ENCODE results near the gene HOXA6.

Gene HOXA6

DNA sequence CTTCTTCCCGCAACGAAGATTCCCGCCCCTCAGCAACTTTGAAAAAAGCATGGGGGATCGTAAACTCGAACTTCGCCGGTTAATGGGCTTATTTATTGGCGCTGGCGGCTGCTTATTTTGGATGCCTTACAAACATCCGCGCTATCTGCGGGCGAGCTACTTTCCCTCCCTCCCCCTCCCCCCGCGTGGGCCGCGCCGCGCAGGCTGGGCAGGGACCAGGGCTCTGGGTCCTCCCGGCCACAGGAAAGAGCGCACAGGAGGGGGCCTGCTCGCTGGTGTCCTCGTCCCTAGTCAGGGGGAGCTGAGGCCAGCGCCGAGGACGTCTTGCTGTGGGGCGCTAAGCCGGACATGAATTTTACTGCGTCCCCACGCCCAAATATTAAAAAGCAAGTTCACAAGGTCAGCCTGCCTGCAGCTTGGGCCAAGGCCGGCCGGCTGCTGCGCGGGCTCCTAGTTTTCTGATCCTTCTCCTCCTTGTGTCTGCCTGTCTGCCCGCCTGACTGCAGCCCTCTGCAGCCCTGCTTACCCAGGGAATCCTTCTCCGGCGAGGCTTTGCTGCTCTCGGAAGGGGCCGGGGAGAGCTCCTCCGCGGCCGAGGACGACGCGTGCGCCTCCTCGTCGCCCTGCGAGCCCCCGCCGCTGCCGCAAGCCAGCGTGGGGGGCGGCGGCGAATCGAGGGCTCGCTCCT, 25.4 kb upstream of the HOXA6 start:
- DNase-seq = peak; percentile 76

DNA sequence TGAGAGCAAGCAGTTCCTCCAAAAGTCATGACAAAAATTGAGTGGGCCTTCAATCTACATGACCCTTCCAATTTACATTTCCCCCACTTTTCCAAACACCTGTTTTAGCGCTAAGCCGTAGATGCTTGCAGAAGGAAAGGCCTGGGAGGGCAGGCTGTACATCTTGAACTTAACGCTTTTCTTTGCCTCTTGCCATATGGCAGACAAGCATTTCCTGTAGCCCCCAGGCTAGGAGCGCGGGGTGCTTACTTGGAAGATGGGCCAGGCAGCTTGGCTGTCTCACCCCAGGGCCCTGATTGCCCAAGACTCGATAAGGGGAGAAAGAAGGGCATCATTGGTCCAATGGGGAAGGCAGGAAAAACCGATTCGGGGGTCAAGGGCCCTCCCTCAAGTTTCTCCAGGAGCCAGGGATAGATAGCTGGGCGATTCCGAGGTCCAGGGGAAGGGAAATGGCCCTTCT, 24.8 kb upstream of the HOXA6 start:
- DNase-seq = no peak

DNA sequence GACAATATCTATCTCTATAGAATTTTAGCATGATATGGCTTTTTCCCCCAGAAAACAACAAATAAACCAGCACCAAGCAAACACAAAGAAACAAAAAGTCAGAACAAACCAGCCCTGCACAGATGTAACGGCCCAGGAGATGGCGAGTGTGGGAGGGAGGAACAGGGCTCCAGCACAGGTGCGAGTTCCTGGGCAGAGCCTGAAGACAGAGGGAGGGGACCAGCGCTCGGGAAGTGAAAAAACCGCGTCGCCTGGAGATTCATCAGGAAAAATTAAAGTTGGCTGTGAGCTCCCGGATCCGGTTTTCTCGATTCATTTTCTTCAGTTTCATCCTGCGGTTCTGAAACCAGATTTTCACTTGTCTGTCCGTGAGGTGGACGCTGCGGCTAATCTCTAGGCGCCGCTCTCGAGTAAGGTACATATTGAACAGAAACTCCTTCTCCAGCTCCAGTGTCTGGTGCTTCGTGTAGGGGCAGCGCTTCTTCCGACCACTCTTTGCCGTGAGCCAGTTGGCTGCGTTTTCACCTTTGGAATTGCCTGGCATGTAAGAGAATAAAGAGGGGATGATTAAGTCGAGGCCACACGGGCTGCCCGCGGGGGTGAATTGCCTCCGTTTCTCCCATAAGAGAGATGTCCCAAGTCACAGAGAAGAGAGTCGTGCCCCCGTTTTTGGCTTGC, 24.2 kb upstream of the HOXA6 start:
- no peak for DNase-seq

DNA sequence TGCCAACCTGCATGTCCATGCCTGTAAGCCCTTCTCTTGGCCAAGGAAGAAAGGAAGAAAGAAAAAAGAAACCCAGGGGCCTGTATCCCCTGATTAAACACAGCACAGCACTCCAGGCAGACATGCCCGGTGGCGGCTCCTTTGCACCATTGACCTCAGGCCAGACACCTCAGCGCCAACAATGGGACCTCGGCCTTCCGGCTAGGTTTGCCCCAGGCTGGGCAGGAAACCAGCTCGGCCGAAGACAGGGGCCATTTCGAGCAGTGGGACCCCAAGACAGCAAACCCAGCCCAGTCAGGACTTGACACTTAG, 23.7 kb upstream of the HOXA6 start:
- DNase-seq = no peak

DNA sequence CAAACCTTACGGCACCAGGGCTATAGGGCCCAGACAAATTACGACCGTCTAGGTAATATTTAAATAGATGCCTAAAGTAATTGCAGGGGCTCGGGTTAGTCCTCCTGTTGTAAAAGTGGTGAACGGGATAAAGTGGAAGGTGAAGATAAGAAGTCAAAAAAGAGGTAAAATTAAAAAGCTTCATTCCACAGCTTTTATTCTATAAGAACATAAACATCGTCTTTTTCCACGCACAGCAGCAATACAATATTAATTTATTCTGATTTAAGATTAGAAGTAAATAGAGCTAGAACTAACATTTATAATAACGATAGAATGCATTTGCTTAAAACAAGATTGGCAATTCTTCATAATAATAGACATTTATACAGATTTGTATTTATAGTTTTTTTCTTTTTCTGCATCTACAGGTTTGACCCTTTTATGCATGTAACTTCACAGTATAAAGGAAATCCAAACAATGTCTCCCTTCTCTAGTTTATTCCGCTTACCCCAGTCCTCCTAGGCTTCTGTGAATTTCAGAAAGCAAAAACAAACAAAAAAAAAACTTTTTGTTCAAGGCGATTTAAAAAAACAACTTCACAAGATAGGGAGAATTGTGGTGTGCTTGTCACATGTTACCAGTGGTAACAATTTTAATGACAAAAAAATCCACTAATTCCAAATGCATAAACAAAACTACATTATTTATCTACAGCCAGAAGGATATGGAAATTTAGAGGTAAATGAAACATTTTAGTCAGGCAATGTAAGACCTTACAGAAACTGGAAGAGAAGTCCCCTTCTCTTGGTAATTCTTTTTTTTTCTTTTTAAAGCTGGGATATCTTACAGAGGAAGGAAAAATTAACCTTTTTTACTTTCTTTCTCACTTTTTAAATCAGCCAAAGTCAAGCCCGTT, 23.1 kb upstream of the HOXA6 start:
- DNase-seq = no peak

DNA sequence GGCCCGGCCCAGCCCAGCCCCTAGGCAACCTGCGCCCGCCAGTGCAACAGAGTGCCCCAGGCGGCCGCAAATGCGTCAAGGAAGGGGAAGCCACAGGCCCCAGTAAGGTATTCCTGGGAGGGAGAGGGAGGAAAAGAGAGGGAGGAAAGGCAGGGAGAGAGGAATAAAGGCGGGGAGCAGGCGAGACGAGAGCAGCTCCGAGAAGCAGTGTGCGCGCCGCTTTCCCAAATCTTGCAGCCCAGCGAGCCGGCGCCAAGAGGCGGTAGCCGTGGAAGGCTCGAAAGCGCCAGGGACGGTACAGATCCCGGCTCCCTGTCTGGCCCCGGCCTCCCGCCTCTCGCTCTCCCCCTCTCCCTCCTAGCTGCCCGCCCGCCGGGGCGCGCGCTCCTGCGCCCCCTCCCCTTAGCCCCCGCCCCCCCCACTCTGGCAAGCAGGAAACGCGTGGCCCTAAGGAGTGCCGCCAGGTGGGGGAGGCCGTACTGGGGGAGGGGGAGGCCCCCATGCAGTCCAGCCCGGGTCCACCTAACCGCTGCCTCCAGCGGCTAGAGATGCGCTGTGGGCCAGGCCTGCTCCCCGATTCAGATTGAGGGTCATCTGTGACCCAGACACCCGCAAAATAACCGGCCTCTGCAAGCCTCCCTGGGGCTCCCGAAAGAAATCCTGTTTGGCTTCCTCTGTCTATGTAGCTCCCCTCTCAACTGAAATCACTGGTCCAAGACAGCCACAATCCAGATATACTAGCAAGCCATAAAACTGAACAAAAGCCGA, 22.3 kb upstream of the HOXA6 start:
- no peak for DNase-seq

DNA sequence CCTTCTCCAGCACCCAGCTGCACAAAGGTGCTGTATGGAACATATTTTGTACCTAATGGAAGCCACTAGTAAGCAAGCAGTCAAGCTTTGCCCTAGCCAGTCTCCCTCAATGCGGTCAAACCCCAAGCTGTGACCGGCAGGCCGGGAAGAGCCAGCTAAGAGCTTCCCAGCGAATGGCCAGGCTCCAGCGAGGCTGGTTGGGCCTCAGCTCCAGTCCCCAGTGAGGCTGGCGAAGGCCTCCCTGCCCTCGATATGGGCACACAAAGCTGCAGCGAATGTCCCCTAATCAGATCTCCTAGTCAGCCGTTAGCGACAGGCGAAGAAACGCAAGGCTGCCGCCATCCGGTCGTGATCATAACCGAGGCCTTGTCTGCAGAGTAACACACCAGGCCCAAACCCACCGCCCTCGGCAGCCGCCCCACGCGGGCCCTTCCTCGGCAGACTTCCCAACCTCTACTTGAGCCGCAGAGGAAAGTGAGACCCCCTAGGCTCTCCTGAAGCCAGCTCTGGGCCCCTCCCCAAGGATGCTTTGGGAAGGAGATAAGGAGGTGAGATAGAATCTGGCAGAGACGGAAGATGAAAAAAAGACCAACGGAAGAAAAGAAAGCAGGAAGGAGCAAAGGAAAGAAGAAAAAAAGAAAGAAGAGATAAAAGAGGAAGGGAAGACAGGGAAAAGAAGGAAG, 20.8 kb upstream of the HOXA6 start:
- no peak for DNase-seq

DNA sequence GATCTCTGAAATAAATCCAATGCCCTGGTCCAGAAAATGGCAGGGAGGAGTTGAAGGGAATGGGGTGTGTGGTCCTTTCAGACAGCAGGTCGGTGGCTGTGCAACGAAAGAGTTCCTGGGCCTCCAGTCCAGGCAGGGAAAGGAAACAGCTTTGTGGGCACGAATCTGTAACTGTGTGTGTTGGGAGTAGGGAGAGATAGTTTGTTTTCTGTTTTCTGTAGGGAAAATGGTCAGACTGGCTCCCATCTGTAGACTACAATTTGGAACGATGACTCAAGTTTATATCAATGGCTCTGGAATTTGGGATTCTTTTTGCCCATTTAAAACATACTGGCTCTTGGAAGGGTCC, 20.3 kb upstream of the HOXA6 start:
- no peak for DNase-seq

DNA sequence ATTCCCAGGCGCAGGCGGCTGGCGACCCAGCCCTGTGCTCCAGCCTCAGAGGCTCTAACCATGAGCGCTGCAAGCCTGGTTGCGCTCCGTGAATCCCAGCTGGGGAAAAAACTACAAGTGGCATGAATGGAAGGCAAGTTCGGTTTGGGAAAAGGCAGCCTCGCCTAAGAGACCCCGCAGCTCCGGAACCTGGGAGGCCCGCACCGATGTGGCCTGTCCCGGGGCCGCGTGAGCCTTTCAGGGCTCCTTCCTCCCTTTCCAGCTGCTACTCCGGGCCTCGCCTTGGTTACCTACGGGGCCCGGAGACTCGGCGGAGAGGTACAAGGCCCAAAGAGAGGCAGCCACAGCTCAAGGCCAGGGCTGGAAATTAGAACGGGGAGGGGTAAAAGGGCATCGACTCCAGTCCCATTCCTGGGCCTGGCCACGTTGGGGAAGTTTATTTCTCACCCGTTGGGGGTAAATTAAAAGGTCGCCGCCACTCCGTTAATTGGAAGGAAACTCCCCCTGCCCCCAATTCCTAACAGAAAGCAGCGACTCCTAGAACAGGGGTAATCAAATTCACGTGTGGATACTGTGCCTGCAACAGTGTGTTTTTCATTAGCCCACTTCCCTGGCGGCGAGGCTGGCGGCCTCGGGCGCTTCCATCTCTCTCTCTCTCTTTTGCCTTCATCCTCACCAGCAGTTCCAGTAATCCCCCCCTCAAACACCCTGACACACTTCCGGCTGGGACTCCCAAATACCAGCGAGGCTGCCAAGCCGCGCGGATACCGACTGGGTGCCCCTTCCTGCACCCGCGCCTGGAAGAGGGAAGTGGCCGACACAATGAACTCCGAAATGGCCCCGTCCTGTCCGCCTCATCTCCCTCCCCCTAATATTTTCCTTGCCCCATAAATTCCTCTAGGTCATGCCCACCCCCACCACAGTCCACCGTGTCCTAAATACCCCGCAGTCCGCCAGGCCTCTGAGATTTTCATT, 19.2 kb upstream of the HOXA6 start:
- peak; percentile 77 for DNase-seq

DNA sequence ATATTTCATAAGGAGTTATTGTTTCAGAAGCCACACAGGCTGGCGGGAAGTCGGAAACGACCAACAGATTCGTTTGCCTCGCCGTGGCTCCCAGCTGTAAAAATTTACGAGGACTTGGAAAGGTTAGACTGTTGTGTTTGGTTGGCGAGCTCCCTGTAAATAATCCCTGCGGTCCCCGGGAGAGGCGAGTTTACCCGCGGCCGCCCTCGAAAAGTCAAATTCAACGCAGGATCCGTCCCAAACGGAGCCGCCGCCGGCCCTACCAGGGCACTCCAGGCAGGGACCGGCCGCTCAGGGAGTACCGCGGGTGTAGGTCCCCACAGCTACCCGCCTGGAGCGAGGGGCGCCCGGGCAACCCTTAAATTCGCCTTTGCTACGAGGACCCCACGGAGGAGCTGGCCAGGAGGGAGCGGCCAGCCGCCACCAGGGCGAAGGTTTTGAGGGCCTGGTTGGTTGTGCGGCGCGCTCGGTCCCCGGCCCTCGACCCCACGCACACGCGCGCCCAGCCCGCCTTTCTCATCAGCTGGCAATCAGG, 18.5 kb upstream of the HOXA6 start:
- DNase-seq = no peak

DNA sequence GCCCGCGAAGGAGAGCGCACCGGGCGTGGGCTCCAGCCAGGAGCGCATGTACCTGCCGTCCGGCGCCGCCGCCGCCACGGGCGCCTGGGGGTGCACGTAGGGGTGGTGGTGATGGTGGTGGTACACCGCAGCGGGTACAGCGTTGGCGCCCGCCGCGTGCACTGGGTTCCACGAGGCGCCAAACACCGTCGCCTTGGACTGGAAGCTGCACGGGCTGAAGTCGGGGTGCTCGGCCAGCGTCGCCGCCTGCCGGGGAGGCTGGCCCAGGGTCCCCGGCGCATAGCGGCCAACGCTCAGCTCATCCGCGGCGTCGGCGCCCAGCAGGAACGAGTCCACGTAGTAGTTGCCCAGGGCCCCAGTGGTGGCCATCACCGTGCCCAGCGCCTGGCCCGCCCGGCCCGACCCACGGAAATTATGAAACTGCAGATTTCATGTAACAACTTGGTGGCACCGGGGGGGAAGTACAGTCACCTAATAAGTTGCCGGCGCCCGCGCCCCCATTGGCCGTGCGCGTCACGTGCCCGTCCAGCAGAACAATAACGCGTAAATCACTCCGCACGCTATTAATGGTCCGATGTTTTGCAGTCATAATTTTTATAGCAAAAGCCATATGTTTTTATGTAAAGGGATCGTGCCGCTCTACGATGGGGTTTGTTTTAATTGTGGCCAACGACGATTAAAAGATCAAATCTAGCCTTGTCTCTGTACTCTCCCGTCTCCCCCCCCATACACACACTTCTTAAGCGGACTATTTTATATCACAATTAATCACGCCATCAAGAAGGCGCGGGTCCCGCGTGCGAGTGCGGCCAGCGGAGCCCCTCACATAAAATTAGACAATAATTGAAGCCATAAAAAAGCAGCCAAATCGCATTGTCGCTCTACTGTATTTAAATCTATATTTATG, 17.8 kb upstream of the HOXA6 start, which contains the start of gene HOXA9:
HOXA9 (minus strand) TSS at position 449 of the 907 bp plus-strand sequence; CDS start at position 369, 80 bp downstream.
- no peak for DNase-seq

DNA sequence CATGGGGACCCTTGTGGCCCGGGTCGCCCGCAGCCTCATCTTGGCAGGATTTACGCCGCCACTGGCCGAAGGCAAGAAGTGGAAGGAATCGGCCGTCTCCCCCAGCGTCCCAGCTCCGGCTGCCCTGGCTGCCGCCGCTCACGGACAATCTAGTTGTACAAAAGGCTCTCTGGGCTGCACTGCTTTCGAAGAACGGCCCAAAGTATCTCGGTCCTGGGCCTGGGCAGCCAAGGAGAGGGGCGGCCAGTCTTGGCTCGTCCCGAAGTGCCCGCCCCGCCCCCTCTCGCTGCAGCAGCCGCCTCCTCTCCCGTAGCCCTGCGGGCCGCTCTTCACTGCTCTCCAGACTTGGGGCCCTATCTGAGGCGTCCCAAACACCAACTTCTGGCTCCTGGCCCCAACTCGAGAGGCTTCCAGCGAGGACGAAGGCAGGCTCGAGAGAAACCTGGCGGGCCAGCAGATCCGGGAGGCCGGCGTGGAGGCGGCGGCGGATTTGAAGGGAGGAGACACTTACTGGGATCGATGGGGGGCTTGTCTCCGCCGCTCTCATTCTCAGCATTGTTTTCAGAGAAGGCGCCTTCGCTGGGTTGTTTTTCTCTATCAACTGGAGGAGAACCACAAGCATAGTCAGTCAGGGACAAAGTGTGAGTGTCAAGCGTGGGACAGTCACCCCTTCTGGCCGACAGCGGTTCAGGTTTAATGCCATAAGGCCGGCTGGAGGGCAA, 17.0 kb upstream of the HOXA6 start:
- DNase-seq = no peak

DNA sequence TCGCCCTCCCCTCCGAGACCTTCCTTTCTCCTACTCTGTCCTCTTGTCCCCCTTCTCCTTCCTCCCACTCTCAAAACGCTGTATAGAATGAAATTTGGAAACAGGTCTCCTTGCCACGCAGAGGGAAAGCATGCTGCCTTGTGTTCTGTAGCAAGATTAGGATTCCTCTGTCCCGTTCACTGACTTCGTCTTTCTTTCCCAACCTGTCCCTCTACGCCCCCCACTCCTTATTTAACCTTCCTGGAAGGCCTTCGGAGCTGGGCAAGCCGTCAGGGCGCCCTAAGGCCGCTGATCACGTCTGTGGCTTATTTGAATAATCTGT, 16.4 kb upstream of the HOXA6 start:
- no peak for DNase-seq

DNA sequence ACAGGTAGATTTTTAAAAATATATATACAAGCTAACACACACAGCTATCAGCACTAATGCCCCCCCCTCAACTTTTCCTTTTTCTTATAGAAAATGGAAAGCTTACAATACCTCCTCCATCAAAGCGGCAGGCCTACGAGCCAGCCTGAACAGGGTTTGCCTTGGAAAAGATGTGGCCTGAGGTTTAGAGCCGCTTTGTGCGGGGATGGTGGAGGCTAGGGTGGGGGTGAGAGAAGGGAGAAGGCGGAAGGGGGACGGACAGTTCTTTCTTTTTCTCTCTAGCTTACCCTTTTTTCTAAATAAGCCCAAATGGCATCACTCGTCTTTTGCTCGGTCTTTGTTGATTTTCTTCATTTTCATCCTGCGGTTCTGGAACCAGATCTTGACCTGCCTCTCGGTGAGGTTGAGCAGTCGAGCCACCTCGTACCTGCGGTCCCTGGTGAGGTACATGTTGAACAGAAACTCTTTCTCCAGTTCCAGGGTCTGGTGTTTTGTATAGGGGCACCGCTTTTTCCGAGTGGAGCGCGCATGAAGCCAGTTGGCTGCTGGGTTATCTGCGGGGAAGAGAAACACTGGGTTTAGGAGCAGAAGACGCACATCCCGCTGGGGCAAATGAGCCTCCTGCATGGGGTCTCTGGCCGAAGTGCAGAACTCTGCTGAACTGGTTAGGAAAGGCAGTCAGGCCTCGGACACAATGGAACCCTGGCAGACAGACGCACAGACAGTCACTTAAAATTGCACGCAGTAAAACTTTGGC, 15.9 kb upstream of the HOXA6 start:
- DNase-seq = no peak

DNA sequence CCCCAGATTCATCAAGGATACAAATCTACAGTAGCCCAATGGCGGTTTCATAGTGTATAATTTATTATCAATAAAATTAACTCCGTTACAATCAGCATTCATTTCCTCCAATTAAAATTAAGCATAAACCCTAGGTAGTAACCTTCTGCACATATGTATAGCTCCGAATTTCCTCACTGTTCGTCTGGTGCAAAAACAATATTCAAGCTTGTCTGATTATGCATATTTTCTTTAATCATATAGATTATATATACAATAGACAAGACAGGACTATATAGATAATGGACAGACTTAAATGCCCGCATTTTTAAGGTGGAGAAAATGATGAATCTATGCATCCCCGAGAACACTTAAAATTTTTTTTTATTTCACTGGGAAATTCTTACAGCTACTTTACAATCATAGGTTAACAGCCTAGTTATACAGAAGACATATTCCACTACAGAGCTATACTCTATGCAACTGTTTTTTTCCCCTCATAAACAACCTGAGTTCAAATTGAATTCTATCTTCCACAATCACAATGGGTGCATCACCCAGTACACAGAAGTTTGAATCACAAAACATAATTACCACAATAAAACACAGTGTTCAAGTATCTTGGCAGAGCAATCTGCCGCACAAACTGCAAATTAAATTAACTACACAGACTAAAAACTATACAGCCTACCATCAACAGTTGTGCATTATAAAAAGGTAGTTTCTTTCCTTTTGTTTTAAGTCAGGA, 15.2 kb upstream of the HOXA6 start:
- no peak for DNase-seq

DNA sequence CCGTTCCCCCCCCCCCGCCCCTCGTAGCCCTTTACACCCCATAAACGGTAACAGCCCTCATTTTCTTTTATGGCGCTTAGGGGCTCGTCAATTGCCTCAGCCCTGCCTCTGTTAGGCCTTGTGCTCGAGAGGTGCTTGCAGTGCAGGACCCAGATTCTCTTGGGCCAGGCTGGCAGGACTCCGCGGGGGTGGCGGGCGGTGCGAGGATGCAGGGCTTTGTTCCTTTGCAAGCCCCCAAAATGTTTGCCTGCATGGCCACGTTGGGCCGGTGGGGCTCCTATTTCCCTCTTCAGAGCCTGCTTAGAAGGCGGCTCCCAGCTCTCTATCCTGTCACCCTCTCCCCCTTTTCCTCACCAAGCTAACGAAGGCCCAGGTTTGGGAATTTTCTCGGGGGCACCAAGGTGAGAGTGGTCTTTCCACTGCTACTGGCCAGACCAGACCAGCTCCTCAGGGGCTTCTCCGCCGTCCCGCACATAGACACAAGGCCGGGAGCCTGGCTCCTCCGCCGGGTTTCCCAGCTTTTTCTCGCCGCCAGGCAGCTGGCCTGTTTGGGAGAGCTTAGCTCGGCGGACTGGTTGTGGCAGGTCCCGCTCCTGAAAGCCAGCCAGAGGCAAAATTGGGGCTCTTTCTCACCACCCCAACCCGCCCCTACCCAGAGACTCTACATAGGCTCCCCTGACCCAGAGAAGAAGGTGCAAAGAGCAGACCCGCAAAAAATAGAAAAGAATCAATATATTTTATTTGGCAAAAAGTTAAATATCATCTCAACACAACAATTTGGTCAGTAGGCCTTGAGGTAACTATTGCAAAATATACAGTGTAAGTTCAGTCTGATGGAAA, 14.4 kb upstream of the HOXA6 start:
- peak; percentile 65 for DNase-seq

DNA sequence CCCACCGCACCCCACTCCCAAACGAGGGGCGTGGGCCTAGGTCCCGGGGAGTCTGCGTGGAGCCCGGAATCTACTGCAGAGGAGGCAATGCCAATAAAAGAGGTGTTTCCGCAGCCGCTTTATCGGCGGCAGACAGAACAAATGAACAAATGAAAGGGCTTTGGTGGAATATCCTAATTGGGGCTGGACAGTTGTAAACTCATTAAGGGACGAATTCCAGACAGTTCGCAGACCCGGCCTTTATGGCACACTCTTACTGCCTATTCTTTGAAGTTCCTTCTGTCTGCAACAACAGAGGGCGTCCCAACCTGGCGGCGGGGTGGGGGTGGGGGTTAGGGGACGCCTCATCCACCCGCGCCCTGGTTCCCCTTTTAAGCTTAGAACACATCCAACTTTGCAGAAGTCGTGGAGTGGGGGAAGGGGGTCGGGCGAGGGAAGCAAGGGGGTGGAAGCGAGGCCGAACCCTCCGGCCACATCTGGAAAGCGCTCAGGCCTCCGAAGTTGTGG, 13.7 kb upstream of the HOXA6 start:
- no peak for DNase-seq

Measured in retina (tissue), 1 donor.